HG03520 (cell line): Measurements from ENCODE around the gene ZNF414.
"Not testable (repeated sequence)": the region's sequence is repeated elsewhere in the genome, so short reads cannot be mapped to it uniquely, and the experiment has no call there.

Experiments used
- ATAC-seq: cut with Tn5 transposase; IDR thresholded peaks from one replicate; pipeline ENCODE4 v1.9.1; 2021; ENCODE audit warnings: mild to moderate bottlenecking, moderate library complexity; ENCODE audit not compliant: unreplicated experiment

Gene ZNF414

DNA sequence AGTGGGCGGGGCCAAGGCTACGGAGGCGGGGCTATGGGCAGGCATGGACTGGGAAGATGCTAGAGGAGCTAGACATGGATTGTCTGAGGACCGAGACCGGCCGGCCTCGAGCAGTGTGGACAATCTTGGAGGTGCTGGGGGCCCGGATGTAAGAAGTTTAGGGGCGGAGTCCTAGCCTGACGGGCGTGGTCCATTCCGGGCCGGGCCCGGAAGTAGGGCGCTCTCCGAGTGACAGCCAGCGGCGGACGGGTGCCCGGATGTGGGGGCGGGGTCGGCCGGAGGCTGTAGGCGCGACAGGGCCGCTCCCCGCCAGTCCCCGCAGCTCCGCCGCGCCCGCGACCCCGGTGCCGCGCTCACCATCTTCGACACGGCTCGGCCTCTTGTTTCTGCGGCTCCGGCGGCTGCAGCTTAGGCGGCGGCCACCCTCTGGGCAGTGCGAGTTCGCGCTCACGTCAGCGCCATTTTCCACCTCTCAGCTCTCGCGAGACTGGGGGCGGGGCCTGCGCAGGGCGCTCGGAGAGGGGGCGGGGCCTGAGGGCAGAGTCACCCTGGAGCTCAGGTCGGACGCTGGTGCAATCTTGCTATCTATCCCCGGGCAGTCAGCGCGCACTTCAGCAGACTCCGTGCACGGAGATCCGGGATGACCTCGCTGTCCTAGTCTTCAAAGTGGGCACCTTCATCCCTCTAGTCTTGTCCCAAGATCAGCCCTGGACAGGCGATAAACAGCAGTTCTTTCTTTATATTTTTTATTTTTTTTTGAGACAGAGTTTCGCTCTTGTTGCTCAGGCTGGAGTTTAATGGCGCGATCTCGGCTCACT, at the start of gene ZNF414:
ZNF414 (minus strand) TSS at position 481 of the 818 bp plus-strand sequence; CDS start at position 360, 121 bp downstream.
- peak; percentile 78 for ATAC-seq

- ATAC-seq: no peak
Observed at GRCh38 chr19:8561075-8561764, 47.3 kb upstream of the ZNF414 start.

- ATAC-seq: no peak
Observed at GRCh38 chr19:8558325-8558724, 44.4 kb upstream of the ZNF414 start.

- no peak for ATAC-seq
Observed at GRCh38 chr19:8557642-8558238, 43.8 kb upstream of the ZNF414 start.

DNA sequence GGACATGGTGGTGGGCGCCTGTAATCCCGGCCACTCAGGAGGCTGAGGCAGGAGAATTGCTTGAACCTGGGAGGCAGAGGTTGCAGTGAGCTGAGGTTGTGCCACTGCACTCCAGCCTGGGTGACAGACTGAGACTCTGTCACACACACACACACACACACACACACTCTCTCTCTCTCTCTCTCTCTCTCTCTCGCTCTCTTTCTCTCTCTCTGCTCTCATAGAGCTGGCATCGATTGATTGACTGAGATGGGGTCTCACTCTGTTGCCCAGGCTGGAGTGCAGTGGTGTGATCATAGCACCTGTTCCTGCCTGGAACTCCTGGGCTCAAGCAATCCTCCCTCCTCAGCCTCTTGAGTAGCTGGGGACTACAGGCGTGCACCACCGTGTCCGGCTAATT, 39.8 kb upstream of the ZNF414 start:
- not testable (repeated sequence) for ATAC-seq

DNA sequence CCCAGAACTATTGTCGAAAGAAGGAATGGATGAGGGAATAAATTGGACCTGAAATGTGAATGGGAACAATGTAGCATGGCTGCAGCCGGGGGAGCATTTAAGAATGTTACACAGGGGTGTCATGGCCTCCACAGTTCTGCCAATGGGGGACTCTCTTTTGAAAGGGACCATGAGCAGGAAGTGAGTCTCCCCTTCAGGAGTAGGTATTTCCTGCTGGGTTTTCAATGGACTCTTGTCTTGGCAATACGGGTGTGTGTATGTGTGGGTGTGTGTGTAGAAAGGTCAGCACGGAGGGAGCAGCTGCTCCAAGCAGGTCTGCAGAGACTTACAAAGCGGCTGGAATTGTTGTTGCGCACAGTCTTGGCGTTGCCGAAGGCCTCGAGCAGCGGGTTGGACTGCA, 38.8 kb upstream of the ZNF414 start:
- ATAC-seq: no peak

DNA sequence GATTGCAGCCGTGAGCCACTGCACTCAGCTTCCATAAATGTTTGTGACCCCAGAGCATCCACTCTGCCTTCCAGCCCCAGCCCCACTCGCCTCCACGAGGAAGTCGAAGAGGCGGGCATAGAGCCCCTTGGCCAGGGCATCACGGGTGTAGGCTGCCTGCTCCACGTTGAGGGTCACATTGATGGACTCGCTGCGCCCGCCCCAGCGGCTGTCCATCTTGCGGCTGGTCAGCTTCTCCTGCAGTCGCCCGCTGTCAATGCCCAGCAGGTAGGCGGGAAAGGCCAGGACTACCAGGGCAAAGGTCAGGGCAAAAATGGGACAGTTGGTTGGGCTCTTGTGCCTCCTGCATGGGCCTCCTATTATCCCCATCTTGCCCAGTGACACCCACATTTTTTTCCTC, 36.1 kb upstream of the ZNF414 start:
- no peak for ATAC-seq

- ATAC-seq: no peak
Observed at GRCh38 chr19:8545743-8546142, 31.8 kb upstream of the ZNF414 start.

- ATAC-seq: no peak
Observed at GRCh38 chr19:8544168-8544567, 30.2 kb upstream of the ZNF414 start.

DNA sequence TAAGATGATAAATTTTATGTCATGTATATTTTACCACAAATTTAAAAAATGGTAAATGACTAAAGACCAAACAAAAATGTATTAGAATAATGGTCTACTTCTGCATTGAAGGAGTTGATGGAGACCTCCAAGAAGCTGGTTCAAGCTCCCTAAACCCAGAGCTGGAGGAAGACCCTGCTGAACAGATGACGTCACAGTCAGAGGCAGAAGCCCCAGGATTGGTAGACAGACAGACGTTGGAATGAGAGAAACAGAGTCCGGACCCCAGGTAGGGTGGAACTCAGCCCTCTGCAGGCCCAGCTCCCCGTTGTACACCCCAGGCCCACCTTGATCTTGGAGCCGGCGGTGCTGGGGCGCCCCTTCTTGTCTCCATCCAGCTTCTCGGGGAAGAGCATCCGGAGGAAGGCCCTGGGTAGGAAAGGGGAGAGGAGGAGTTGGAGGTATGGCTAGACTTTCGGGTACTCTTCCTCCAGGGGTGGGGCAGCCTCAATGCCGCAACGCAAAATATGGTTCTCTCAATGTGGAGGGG, 25.7 kb upstream of the ZNF414 start:
- no peak for ATAC-seq

DNA sequence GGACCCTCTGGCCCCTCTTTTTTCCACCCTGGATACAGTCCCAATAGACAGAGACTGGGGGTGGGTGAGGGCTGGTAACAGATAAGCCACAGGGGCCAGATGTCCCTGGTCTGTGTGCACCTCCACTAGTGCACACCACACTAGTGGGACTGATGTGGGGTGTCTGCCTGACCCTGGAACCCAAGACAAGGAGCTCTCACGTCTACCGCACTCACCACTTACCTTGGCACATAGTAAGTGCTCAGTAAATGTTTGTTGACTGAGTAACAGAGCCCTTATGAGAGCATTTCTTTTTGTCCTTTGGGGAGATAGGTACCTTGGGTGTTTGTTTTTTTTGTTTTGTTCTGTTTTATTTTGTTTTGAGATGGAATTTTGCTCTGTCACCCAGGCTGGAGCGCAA, 23.1 kb upstream of the ZNF414 start:
- ATAC-seq: no peak

DNA sequence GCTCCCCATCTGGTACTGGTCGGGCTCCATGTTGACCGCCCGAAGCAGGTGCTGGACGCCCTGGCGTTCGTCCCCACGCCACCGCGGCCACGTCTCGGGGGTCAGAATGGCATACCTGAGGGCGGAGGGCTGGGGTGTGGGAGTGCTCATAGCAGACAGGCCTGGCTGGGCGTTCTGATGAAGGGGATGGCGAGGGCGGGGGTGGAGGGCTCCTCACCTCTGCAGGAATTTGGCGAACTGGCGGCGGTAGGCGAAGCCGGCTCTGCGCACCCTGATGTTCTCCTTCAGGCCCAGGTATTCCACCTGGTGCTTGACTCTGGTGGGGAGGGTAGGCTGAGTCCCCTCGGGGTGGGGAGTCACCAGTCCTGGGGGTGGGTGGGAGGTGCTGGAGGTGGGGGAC, 22.3 kb upstream of the ZNF414 start:
- ATAC-seq: no peak

DNA sequence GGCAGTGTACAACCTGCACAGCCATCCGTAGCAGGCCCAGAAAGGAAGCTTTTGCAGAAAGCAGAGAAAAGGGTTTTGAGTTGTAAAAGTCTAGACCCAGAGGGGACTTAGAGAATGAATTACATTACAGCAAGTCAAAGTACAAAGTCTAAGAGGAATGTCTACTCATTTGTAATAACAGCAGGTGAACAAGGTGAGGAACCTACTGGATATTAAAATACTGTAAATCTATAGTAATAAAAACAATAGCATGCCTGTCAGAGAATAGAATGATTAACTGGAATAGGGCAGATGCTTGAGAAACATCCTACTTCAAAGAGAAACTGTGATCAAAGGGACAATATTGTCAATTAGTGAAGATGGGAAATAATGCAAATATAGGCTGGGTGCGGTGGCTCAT, 18.3 kb upstream of the ZNF414 start:
- ATAC-seq: no peak

DNA sequence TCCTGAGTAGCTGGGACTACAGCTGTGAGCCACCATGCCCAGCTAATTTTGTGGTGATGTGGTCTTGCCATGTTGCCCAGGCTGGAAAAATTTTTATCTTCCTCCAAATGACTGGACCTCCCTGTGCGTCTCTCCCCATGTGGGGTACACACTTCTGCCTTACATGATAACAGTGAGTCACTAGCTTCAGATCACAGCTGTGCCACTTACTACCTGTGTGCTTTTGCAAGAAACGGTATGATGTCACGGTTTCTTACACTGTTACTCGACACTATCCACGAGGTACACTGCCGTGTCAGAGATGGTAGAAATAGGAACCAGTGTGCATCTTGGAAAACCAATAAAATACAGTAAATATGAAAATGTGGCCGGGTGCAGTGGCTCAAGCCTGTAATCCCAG, 17.5 kb upstream of the ZNF414 start:
- no peak for ATAC-seq

DNA sequence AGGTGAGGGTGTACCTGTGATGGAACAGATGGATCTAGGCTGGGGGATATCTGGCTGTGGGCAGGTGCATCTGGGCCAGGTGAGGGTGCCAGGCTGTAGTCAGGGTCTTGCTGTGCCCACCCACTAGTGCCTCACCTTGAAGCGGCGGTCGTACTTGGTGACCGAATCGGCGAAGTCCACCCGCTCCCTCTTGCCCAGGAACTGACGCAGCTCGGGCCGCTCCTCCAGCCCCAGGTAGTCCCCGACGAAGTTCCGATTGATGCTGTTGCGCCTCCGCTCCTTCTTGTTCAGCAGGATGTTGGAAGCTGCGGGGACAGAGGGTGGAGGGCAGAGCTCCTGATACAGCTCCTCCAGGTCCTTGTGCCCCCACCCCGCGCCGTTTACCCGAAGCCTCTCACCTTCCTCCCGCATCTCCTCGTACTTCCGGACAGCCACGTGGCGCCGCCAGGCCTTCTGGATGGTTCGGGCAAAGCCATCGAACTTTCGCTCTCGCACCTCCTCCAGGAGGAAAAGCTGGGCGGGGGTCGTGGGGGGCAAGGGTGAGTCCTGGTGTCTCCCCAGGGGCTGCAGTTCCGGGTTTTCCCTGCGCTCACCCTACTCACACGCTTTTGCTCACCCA, 16.2 kb upstream of the ZNF414 start:
- no peak for ATAC-seq

- ATAC-seq: no peak
Observed at GRCh38 chr19:8529369-8530006, 15.5 kb upstream of the ZNF414 start.

DNA sequence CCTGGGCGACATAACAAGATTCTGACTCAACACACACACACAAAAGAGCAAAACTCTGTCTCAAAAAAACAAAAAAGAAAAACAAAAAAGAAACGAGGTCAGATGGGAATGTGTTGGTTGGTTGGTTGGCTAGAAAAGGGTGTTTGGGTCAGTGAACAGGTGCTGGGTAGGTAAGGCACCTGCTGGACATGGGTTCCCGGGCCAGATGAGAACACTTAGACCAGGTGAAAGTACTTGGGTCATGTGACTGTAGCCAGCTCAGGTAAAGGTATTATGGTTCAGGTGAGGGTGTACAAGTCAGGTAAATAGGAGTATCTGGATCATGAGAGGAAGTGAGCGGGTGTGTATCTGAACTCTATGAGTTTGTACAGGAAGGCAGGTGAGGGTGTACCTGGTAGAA, 14.5 kb upstream of the ZNF414 start:
- no peak for ATAC-seq

DNA sequence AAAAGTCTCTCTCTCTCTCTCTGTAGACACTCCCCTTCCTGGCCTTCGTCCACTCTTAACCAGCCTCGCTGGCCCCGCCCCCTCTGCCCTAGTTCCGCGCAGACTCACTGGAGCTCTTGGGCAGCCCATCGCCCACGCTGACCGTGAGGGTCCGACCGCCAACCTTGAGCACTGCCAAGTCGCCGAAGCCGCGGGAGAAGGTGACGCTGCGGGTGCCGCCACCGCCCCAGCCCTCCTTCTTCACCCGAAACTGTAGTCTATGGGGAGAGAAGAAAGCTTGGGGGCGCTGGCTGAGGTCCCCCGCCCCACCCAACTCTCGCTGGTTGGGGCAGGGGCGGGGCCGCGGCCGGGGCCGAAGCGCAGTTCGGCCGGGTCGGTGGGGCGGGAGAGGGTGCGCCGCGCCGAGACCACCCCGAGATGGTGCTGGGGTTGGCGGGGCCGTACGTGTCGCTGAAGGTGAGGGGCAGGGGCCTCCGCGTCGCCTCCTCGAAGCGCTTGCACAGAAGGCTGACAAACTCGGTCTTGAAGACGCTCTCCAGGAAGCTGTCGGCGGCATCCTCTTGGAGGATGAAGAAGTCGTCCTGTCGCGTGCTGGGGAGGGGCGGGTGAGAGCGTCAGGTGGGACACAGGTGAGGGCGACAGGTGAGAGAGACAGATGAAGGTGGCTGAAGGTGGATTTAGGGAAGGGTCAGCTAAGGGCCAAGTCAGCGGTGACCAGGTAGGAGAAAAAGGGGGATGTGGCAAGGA, 12.6 kb upstream of the ZNF414 start:
- no peak for ATAC-seq

DNA sequence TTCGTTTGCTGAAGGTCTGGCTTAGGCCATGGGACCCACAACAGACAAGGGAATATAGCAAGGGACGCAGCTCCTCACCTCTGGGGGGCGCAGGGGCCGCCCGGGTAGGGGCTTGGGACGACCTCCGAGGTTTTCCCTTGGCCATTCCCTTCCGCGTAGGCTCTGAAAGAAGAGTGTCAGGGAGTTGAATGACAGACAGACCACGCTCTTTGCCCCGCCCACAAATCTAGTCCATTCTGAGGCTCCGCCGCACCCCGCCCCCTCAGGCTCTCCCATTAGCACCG, 11.4 kb upstream of the ZNF414 start:
- no peak for ATAC-seq

DNA sequence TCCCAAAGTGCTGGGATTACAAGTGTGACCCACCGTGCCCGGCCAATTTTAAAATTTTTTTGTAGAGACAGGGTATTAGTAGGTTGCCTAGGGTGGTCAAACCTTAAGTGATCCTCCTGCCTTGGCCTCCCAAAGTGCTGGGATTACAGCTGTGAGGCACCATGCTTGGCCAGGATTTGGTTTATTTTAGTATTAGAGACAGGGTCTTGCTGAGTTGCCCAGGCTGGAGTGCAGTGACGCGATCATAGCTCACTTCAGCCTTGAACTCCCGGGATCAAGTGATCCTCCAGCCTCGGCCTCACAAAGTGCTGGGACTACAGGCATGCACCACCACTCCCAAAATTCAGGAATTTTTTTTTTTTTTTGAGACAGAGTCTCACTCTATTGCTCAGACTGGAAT, 5.4 kb upstream of the ZNF414 start:
- ATAC-seq: no peak
